ENCODE results near the gene RNF39.

RNF39 gene

DNA sequence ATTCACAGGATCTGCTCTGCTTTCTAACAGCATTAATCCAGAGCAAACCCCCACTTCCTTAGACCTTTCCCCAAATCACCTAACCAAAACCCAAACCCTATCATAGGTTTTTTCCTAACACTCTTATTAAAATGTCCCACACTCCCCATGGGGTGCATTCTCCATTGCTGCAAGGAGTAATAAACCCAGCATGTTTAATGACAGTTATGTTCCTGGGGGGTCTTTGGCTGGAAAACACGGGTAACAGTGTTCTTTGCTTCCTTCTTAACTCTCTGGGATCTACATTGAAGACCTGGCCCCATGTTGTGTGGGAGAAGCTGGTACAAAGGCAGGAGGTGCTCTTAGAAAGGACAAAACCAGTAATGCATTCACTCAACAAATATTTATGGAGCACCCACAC is 21.3 kb upstream of the RNF39 start:
- no peak for DNase-seq (ENCODE audit: low spot score)

DNA sequence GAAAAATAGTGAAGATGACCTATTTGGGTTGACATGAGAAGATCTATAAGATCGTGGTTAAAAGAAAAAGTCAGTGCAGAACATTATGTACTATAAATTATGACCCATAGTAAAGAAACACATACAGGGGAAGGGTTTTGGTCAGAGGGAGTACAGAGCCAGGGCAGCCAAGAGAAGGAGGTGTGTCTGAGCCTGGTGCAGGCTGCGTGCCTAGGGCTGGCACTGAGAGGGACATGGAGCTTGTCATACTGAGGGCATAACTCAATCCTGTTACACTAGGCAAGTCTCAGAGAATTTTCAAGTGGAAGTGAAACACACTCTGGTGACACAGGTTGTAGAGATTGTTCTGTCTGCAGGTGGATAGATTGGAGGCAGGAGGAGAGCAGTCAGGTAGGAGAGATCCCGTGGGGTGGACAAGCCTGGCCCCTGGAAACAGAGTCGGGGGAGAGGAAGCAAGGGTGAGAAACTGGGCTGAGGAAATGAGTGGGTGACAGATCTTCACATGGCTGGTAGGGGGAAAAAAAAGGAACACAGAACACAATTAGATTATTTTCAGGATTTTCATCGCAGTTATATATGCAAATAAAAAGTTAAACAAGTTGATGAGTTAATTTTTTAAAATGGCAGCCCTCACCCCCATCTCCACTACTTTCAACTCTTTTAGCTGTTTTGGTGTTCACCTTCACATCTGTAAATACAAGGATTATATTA is 18.5 kb upstream of the RNF39 start:
- no peak for DNase-seq (ENCODE audit: low spot score)

GRCh38 chr6:30092852-30093543 is 17.4 kb upstream of the RNF39 start:
- DNase-seq (ENCODE audit: low spot score) = no peak

DNA sequence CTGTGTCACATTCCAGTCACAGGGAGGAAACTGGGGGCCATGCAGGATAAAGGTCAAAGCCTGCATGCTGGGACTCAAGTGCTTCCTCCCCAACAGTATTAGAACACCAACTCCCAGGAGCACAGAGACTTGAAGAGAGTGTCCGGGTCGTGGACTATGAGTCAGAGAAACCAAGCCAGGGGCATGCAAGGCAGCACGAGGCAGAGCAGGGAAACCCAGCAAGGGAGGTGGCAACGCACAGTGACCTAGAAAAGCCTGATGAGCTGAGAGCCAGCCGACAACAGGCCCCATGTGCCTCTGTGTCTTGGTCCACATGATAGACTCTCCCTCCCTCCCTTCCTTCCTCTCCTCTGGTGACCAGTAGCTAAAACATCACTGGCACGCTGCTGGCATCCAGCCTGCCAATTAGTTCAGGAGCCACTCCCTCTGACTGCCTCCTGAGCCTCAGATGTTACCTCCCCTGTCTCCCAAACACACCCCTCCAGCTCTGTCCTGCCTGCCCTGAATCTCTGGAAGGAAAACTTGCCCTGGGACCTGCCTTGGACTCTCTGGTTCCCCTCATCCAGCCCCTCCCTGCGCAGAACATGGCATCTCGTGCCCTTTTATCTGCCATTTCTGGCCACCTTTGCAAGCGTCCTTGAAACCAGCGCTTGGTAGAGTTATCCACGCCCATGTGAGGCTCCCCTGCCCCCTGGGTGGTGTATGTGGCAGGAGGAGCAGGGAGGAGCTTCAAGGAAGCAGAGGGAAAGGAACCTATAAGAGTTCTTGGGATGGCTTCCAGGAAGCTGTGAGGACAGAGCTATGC is 16.2 kb upstream of the RNF39 start:
- DNase-seq (ENCODE audit: low spot score) = no peak

DNA sequence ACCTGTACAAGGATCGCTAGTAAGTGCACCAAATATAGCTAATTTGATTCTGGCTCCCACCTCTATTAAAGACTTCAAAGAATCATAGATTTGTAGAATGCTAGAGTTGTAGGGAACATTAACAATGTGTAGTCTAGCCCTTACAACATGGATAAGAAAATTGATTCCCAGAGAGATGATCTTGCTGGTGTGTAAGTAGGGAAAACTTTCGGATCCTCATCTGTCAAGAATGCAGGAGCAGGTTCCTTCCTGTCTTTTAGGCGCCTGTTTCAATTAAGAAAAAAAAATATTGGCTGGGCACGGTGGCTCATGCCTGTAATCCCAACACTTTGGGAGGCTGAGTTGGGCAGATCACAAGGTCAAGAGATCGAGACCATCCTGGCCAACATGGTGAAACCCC is 12.3 kb upstream of the RNF39 start:
- DNase-seq (ENCODE audit: low spot score) = no peak

DNA sequence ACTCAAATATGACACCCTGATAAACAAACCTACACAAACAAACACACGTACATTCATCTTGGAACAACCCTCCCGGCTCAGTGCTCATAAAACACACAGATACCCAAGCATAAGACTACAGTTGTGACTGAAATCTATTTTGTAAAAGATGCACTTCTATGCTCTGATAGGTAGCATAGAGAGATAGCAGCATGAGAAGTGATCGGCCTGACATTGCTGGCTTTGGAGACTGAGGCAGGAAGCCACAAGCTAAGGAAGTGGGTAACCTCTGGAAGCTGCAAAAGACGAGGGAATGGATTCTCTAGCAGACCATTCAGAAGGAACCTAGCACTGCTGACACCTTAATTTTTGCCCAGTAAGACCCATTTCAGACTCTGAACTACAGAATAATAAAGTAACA is 1.6 kb upstream of the RNF39 start:
- no peak for DNase-seq (ENCODE audit: low spot score)

DNA sequence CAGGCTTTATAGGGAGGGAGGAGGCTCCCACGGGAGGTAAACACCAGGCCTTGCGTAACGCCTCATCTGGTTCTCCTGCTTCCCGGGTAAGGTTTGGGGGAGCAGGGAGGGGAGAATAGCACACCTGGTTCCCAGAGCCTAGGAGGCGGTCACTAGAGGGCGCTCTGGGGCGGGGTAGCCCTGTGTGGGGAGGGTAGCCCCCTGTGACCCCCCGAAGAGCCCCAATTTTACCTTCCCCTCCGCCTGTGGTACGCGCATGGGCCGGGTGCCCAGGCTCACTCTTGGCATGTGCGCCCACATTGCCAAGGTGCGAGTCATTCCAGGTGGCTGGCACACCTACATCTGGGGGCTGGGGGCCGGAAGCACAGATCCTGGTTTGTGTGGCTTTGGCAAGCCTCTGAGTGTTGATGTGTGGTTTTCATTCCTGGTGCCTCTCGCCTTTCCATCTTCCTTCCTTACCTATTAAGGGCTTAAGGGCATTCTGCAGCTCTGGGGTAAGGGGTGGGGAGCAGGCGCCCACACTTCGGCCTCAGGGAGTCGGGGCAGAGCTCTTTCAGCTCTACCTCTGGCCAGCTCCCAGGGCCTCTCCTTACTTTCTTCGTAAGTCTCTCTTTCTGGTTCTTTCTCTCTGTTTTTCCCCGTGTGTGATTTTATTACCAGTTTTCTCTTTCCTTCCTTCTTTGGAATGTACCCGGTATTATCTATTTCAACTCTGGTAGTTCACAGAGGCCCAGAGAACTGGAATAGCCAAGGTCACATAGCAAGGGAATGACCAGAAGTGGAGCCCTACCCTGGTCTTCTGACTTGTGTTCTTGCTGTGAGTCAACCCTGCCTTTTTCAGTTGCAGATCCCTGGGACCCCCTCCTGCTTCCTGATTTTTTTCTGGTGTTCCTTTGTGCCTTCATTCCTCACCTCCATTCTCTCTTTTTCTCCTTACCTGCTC is 492 bp upstream of the RNF39 start:
- no peak for DNase-seq (ENCODE audit: low spot score)

DNA sequence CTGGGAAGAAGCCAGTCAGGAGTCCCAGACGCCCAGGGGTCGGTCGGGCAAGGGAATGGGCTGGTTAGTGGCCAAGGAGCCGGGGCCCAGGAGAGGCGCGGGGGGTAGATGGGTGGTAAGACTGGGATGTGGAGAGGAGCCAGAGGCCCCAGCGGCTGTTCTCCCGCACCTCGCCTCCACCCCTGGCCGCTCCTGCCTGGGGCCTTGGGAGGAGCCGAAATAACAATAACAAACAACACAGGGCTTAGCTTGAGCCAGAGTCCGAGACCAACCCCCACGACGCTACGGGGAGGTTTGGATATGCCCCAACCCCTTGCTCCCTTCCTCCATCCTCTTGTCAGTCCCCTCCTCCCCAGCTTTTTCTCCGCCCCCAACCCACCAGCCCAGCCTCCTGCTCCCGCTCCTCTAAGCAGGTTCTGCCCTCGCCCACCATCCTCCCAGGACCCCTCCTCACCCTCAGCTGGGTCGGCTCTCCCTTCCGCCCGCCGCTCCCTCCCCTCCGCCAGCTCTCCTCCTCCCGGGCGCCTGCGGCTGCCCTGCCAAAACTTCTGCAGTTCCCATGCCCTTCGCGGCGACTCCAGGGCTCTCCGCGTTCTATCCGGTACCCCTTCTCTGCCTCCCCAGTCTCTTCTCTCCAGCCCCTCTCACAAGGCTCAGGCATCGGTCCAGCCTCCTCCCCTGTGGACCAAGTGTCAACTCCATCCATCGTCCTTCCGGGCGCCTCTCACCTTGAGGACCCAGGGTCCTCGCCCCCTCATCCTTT is 1.1 kb downstream of the RNF39 start:
- DNase-seq (ENCODE audit: low spot score) = no peak

GRCh38 chr6:30073489-30074235 is 1.9 kb downstream of the RNF39 start:
- no peak for DNase-seq (ENCODE audit: low spot score)

DNA sequence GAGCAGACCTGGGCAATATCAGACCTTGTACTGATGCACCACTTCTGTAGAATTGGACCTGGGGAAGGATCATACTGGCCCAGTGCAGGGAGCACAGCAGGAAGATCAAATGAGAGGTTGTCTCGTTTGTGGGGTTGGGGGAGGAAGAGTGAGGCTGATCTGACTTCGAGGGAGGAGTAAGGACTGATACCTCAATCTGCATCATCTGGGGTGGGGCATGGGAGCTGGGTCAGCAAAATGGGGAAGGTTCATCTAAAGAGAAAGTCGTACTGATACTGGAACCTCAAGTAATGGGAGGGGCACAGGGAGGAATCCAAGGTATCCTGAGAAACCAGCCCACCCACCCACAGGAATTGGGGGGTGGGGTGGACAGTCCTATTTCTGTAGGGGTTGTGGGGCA is 3.7 kb downstream of the RNF39 start:
- no peak for DNase-seq (ENCODE audit: low spot score)

DNA sequence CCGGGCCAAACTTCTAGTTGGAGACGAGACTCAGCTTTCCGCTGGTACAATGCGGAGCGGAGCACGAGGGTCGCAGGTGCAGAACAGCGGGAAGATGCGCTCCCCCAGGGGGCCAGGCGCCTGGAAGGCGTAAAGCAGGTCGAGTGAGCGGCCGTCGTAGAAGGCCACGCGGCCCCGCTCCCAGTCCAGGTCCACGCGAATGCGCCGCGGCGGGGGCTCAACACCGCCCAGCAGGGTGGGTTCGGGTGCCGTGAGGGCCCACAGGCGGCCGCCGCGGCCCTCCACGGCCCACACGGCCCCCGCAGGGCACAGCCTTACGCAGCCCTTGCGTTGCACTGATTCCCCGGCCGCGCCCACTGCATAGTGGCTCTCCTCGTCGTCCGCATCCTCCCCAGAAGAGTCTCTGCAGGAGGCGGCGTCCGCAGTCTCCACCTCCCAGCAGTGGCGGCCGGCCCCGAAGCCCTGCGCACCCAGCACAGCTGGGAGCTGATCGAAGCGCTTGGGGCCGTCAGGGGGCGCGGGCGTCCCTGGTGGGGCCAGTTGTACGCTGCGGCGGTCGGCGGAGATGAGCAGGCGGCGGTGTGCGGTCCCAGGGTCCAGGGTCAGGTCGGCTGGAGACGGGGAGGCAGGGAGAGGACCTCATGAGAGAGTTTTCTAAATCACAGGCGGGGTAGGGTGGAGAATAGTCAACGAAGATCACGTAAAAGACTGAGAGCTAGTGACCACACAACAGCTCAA is 4.3 kb downstream of the RNF39 start:
- DNase-seq (ENCODE audit: low spot score) = no peak

DNA sequence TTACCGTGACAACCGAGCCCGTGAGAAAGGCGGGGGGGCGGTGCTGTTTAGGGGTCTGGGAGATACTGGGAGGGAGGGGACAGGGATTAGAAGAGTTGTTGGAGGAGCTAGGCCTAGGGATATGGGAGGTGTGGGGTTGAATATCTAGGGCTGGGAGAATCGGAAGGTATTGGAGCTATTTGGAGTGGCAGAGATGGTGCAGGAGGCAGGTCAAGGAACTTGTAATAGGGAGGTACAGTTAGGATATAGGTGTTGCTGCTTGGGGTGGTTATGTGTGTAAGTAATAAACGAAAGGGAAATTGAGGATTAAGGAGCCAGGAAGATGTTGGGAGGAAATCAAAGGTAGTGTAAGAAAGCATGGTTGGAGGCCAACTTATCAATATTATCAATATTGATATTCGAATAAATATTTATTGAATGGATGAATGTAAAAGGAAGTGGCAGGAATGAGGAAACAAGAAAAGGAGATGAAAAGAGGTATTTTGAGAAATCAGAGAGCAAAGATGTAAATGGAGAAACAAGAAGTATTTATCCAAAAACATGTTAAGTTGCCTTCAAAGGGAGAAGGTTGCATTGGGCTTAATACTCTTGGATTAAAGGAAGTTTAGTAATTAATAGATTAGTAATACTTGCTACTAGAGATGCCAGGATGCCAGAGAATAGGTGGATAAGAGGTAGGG is 8.0 kb downstream of the RNF39 start:
- DNase-seq (ENCODE audit: low spot score) = no peak

DNA sequence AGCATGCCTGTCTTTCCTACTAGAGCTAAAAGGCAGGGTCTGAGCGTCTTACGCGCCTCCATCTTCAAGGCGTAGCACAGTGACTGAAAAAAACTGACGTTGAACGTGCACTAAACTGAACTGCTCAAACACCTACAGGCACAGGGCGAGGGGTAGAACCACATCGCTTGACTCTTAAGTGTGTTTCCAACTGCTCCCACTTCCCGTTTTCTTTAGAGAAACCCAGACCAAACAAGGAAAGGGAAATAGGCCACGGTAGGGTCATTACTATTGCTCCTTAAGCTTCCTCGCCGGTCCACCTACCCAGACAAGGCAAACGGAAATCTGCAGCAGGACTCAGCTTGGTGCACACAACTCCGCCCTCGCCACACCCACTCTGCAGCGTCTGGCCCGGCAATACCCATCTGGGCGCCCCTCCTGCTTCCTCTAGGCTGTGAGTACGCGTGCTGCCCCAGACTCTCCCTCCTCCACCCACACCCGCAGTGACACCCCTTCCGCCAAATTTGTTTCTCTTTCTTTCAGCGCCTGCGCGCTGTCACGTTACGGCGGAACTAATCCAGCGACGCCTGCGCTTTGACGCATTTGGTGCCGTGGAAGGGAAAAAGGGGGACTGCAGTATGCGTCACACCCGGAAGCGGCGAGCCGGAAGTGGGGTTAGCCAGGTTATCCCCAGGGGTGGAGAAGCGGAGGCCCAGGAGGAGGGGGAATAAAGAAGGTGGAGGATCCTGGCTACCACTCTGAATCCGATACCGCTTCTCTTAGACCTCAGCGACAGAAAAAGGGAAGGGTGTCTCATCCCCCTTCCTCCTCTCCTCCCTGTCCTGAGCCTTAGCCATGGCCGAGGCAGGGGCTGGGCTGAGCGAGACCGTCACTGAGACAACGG is 8.8 kb downstream of the RNF39 start, which contains the start of gene PPP1R11:
Gene PPP1R11, plus strand, starts transcription at position 622 of the 883 bp plus-strand sequence. Its CDS starts 213 bp downstream, at position 835.
- DNase-seq (ENCODE audit: low spot score) = peak; percentile 100

- DNase-seq (ENCODE audit: low spot score) = no peak
These were observed 9.5 kb downstream of the RNF39 start for GRCh38 chr6:30066082-30066481.

GRCh38 chr6:30063315-30063714 is 12.3 kb downstream of the RNF39 start:
- DNase-seq (ENCODE audit: low spot score) = no peak

- no peak for DNase-seq (ENCODE audit: low spot score)
These were observed 12.9 kb downstream of the RNF39 start for GRCh38 chr6:30062471-30063178.

GRCh38 chr6:30061858-30062458 is 13.6 kb downstream of the RNF39 start:
- peak; percentile 38 for DNase-seq (ENCODE audit: low spot score)

All from cerebellar cortex (tissue), 1 donor.